ENCODE data around the gene CRYBG1.

Gene CRYBG1

GRCh38 chr6:106536851-106537250 lies 176.3 kb downstream of the CRYBG1 start:
- in situ Hi-C loops (cut with MboI; ENCODE audit: low sequenced_read_pairs, unreplicated experiment): no loop called here
- no peak for DNase-seq (ENCODE audit: low spot score)
- no peak for TF ChIP-seq CTCF (IDR thresholded peaks at IDR 0.05; ENCODE audit: borderline replicate concordance, control extremely low read depth, extremely low read depth, insufficient read depth, missing control alignments)

DNA sequence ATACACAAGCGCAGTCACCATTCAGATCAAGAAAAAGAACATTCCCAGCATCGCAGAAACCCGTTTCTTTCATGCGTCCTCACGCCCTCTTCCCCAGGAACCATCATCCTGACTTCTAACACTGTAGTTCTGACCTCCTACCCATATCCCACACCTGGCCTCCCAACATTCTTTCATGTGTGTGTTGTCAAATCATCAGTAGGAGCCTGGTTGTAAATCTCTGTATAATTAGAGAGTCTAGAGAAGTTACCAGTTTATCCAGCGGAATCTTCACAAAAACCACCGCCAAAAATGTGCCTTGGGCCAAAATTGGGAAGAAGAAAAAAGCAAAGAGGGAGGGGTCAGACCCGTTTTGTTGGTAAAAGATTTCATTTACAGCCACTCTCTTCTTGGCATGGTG lies 177.1 kb downstream of the CRYBG1 start:
- DNase-seq (ENCODE audit: low spot score): no peak
- in situ Hi-C loops (cut with MboI; ENCODE audit: low sequenced_read_pairs, unreplicated experiment): no loop called here
- no peak for TF ChIP-seq CTCF (IDR thresholded peaks at IDR 0.05; ENCODE audit: borderline replicate concordance, control extremely low read depth, extremely low read depth, insufficient read depth, missing control alignments)

GRCh38 chr6:106538145-106538544 lies 177.6 kb downstream of the CRYBG1 start:
- no peak for DNase-seq (ENCODE audit: low spot score)
- in situ Hi-C loops (cut with MboI; ENCODE audit: low sequenced_read_pairs, unreplicated experiment): no loop called here
- TF ChIP-seq CTCF (IDR thresholded peaks at IDR 0.05; ENCODE audit: borderline replicate concordance, control extremely low read depth, extremely low read depth, insufficient read depth, missing control alignments): no peak

DNA sequence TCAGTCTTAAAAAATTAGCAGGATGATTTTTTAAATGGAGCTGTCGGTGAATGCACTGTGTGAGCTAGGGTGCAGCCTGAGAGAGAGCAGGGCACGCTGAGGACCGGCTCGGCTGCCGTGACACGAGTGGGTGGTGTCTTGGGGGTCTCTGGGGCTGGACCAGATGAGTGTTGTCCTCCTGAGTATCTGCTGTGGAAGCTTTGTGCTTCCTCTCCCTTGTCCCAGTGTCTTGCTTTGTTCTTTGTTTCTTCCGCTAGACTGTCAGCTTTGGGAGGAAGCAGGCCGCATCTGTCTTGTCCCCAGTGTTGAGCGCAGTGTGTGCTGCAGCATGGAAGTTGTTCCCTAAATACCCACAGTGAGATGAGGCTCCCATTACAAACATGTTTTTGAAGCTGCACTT lies 179.4 kb downstream of the CRYBG1 start:
- in situ Hi-C loops (cut with MboI; ENCODE audit: low sequenced_read_pairs, unreplicated experiment): no loop called here
- TF ChIP-seq CTCF (IDR thresholded peaks at IDR 0.05; ENCODE audit: borderline replicate concordance, control extremely low read depth, extremely low read depth, insufficient read depth, missing control alignments): no peak
- DNase-seq (ENCODE audit: low spot score): no peak

GRCh38 chr6:106540432-106540831 lies 179.9 kb downstream of the CRYBG1 start:
- in situ Hi-C loops (cut with MboI; ENCODE audit: low sequenced_read_pairs, unreplicated experiment): no loop called here
- TF ChIP-seq CTCF (IDR thresholded peaks at IDR 0.05; ENCODE audit: borderline replicate concordance, control extremely low read depth, extremely low read depth, insufficient read depth, missing control alignments): no peak
- no peak for DNase-seq (ENCODE audit: low spot score)

- no peak for DNase-seq (ENCODE audit: low spot score)
- no peak for TF ChIP-seq CTCF (IDR thresholded peaks at IDR 0.05; ENCODE audit: borderline replicate concordance, control extremely low read depth, extremely low read depth, insufficient read depth, missing control alignments)
- in situ Hi-C loops (cut with MboI; ENCODE audit: low sequenced_read_pairs, unreplicated experiment): no loop called here
Observed at GRCh38 chr6:106540907-106541306, 180.4 kb downstream of the CRYBG1 start.

GRCh38 chr6:106546261-106546690 lies 185.8 kb downstream of the CRYBG1 start:
- DNase-seq (ENCODE audit: low spot score): no peak
- in situ Hi-C loops (cut with MboI; ENCODE audit: low sequenced_read_pairs, unreplicated experiment): no loop called here
- no peak for TF ChIP-seq CTCF (IDR thresholded peaks at IDR 0.05; ENCODE audit: borderline replicate concordance, control extremely low read depth, extremely low read depth, insufficient read depth, missing control alignments)

Measured in GM13976 (cell line).